HG03095 (cell line): ENCODE data around the gene ACOT8.

ENCODE experiments used
- ATAC-seq: cut with Tn5 transposase; IDR thresholded peaks from one replicate; pipeline ENCODE4 v1.9.1; 2021; ENCODE audit warnings: moderate library complexity; ENCODE audit not compliant: unreplicated experiment

Gene ACOT8

GRCh38 chr20:45857882-45858216 is 657 bp upstream of the ACOT8 start:
- ATAC-seq, result peak; percentile 24

GRCh38 chr20:45853484-45853883 is 3.7 kb downstream of the ACOT8 start:
- ATAC-seq, result no peak

- no peak for ATAC-seq
Measured at GRCh38 chr20:45852326-45852725, 4.9 kb downstream of the ACOT8 start.

- ATAC-seq, result no peak
Measured at GRCh38 chr20:45851501-45851900, 5.7 kb downstream of the ACOT8 start.

- ATAC-seq, result no peak
Measured at GRCh38 chr20:45850926-45851325, 6.3 kb downstream of the ACOT8 start.

GRCh38 chr20:45850238-45850637 is 7.0 kb downstream of the ACOT8 start:
- ATAC-seq, result no peak

- no peak for ATAC-seq
Measured at GRCh38 chr20:45848969-45849582, 8.1 kb downstream of the ACOT8 start.

GRCh38 chr20:45848421-45848820 is 8.8 kb downstream of the ACOT8 start:
- no peak for ATAC-seq

- ATAC-seq, result no peak
Measured at GRCh38 chr20:45845452-45845851, 11.7 kb downstream of the ACOT8 start.

GRCh38 chr20:45843506-45843905 is 13.7 kb downstream of the ACOT8 start:
- no peak for ATAC-seq

GRCh38 chr20:45842169-45842812 is 14.9 kb downstream of the ACOT8 start:
- ATAC-seq, result no peak

GRCh38 chr20:45841407-45842129 is 15.6 kb downstream of the ACOT8 start:
- ATAC-seq, result no peak

- ATAC-seq, result no peak
Measured at GRCh38 chr20:45840700-45841198, 16.4 kb downstream of the ACOT8 start.

- ATAC-seq, result no peak
Measured at GRCh38 chr20:45836841-45837240, 20.4 kb downstream of the ACOT8 start.

GRCh38 chr20:45835825-45836224 is 21.4 kb downstream of the ACOT8 start:
- ATAC-seq, result no peak

GRCh38 chr20:45835329-45835765 is 21.8 kb downstream of the ACOT8 start:
- ATAC-seq, result no peak

- no peak for ATAC-seq
Measured at GRCh38 chr20:45834797-45835161, 22.4 kb downstream of the ACOT8 start.

- ATAC-seq, result no peak
Measured at GRCh38 chr20:45833883-45834796, 23.1 kb downstream of the ACOT8 start.

- no peak for ATAC-seq
Measured at GRCh38 chr20:45833030-45833882, 23.9 kb downstream of the ACOT8 start, which contains the start of gene SNX21. TSS of gene SNX21 (plus strand) at chr20:45833799. CDS start at chr20:45833920, 121 bp downstream.

GRCh38 chr20:45832619-45833018 is 24.6 kb downstream of the ACOT8 start:
- ATAC-seq, result no peak
